GM19455 (cell line): ENCODE data around the gene CPNE4.

Experiments used
- ATAC-seq: cut with Tn5 transposase; IDR thresholded peaks from one replicate; pipeline ENCODE4 v1.9.1; 2021; ENCODE audit not compliant: unreplicated experiment

Gene CPNE4

GRCh38 chr3:131547585-131547984 lies 487.2 kb downstream of the CPNE4 start:
- ATAC-seq: no peak

DNA sequence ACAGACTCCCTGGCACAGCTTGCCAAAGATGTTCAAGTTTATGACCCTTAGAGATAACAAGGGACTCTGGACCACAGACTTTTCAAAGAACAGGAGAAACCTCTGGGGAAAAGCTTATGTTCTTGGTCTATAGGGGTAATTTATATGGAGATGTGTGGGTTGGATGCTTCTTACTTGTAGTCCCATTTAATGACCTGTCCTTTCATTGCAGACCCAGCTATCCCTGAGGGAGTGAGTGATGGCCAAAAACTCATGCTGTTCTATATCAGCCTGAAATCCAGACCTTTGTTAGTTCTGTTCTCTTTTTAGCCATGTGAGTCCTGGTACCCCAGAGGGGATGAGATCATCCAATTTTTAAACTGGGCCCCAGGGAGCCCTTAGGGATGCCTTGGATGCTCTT lies 488.4 kb downstream of the CPNE4 start:
- no peak for ATAC-seq

DNA sequence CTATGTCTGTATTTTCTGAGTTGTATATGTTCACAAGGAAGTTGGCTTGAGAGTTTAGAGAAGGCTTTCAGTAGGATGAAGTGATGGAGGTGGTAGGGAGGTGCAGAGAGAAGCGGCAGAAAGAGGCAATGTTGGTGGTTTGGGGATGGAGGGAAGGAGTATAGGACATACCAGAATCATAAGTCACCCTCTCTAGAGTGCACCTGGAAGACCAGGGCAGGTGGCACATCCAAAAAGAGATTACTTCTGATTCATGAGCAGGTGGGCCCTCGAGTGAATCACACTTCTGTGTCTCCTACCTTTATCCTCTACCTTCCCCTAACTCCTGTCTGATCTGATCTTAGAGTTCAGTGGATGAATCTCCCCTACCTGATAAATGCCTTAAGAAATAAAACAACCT lies 490.3 kb downstream of the CPNE4 start:
- no peak for ATAC-seq

DNA sequence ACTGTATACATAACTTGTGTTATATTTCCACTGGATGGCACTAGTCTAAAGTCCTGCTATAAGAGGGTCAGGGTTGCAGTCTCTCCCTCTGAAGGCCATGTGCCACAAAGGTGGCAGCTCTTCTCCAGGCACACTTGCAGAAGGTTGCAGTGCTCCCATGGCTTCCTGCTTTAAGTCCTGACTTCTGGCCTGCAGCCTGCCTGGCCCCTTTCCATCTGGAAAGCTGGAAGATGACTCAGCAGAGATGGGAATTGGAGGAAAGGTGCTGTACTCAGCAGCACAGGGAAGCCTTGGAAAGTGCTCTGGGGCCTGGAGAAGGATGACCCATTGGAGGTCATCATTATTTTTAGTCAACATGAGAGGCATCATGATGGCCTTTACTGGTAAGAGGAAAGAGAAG lies 491.1 kb downstream of the CPNE4 start:
- ATAC-seq: no peak

- ATAC-seq: no peak
Measured at GRCh38 chr3:131541288-131541687, 493.5 kb downstream of the CPNE4 start.

GRCh38 chr3:131540821-131541220 lies 494.0 kb downstream of the CPNE4 start:
- no peak for ATAC-seq

DNA sequence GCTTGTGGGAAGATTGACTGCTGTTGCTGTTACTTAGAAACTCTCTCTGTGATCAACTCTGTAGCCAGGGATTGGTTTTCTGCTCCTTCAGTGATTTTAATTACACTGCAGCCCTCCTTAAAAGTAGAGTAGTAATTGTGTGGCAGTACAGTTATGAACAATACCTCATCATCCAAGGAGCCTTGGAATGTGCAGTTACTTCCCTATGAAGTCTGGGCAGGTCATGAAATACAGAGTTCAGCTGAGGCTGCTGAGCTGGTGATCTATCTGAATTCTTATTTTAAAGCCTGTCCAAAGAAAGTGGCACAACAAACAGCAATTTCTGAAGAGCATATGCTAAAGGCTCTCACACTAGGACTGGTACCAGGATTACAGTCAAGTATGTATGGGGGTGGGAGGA lies 494.7 kb downstream of the CPNE4 start:
- ATAC-seq: no peak

DNA sequence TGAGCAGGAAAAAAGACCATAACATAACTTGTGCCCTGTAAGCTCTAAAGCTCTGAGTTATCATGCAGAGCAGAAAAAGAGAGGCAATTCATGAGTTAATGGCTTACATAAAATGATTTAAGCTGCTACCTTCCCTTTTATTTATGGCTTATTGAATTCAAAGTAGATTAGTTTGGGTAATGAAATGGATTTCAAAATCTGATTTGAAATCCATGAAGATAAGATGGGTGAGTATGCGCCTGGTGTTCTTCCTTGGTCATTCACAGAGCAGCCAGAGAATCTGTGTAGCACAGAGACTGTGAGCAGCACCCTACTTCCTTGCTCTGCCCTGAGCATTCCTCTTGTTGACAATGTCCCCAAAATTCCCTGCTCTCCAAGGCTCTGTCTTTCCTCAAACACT lies 495.8 kb downstream of the CPNE4 start:
- ATAC-seq: no peak

DNA sequence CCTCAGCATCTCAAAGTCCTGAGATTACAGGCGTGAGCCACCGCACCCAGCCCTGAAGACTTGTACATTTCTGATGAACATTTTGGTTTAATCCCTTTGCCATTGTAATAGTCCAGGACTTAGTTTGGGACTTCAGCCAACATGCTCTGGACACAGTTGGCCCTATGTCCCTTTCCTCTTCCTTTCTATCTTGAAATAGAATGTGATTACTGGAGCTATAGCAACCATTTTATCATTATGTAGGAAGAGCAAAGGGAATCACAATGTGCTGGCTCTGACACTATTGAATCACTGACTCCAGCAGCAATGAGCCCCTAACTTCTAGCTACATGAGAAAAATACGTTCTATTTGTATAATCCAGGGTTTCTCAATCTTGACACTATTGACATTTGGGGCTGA lies 497.3 kb downstream of the CPNE4 start:
- ATAC-seq: no peak

- no peak for ATAC-seq
Measured at GRCh38 chr3:131535596-131535995, 499.2 kb downstream of the CPNE4 start.

DNA sequence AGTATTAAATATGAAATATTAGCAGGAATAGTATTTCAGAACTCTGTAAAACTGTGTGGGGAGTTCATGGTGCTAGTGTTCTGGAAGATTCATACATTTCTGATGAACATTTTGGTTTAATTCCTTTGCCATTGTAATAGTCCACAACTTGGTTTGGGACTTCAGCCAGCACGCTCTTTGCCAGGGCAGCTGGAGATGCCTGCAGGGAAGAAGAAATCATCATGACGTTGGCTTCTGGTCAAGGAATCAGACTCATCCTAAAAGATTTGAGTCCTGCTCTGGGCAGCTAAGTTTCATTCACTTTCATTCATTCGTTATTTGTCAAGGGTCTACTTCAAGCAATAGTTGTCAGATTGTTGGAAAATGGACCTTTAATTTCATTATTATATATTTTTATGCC lies 499.7 kb downstream of the CPNE4 start:
- ATAC-seq: no peak

DNA sequence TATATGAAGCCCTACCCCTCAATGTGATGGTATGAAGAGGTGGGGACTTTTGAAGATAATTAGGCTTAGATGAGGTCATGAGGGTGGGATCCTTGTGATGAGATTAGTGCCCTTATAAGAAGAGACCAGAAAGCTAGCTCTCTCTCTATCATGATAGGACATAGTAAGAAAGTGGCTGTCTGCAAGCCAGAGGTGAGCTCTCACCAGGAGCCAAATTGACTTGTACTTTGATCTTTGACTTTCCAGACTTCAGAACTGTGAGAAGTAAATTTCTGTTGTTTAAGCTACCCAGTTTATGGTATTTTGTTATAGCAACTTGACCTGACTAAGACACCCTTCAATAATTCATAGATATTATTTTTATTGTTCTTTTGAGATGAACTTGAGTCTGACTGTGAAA lies 502.2 kb downstream of the CPNE4 start:
- ATAC-seq: no peak

DNA sequence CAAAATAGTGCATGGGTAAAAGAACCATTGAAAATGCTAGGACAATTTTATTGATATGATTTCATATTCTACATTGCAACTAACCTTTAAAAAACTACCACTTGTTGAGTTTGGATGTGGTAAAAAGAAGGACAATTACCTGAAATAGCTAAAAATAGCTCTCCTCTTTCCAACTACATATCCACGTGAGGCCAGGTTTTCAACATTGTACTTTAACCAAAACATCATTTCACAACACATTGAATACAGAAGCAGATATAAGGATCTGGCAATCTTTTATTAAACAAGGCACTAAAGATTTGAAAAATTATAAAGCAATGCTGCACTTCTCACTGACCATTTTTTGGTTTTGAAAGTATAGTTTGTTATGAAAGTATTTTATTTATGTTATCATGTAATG lies 504.0 kb downstream of the CPNE4 start:
- no peak for ATAC-seq

- ATAC-seq: no peak
Measured at GRCh38 chr3:131530388-131530787, 504.4 kb downstream of the CPNE4 start.

- ATAC-seq: no peak
Measured at GRCh38 chr3:131526801-131527347, 507.9 kb downstream of the CPNE4 start.

- no peak for ATAC-seq
Measured at GRCh38 chr3:131518680-131519079, 516.1 kb downstream of the CPNE4 start.

GRCh38 chr3:131505421-131505820 lies 529.4 kb downstream of the CPNE4 start:
- ATAC-seq: no peak

DNA sequence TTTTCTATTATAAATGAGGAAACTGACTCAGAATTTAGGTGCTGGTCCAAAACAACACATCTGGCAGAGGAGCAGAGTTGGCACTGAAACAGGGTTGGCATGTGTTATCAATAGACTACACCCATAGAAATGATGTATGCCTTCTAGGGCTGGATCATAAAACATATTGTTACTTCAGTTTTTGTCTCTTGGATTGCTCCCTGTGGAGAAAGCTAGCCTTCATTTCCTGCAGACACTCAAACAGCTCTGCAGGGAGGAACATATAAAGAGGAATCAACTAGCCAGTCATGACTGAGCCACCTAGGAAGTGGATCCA lies 531.5 kb downstream of the CPNE4 start:
- ATAC-seq: no peak

- ATAC-seq: peak; percentile 99
Measured at GRCh38 chr3:131502530-131503319, 532.1 kb downstream of the CPNE4 start, which contains the start of gene MRPL3. MRPL3 (minus strand) TSS chr3:131502971; CDS start chr3:131502821, 150 bp downstream.

DNA sequence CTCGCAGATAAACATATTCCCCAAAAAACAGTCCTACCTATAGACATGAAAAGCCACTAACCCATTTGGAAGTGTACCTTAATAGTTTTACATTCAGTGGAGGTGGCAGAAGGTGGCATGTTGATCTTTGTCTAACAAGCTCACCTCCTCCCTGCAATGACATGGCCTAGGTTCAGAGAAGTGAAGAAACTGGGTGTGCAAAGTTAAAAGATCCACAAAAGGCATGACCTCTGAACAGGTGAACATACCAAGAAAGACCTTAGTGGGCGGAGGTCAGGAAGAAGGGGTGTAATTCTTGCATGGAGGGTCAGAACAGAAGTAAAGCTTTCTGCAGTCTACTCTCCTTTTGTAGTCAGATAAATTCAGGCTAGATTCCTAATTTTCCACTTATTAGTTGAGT lies 532.9 kb downstream of the CPNE4 start:
- no peak for ATAC-seq

DNA sequence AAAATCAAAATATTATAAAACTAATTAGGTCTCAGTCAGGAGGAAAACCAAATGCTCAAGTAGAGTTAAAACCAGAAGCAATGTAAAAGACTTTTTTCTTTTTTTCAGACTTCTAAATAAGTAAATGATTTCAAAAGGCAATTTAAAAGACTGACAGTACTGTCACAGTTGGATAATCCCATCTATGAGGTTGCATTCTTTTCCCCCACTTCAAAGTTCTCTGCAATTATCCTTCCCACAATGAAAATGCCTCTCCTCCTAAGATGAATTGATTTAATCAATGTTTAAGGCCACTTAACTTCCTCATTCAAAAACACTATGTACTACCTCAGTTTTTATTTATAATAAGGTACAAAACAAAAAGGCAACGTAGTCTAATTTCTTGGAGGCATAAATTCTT lies 540.1 kb downstream of the CPNE4 start:
- ATAC-seq: no peak

DNA sequence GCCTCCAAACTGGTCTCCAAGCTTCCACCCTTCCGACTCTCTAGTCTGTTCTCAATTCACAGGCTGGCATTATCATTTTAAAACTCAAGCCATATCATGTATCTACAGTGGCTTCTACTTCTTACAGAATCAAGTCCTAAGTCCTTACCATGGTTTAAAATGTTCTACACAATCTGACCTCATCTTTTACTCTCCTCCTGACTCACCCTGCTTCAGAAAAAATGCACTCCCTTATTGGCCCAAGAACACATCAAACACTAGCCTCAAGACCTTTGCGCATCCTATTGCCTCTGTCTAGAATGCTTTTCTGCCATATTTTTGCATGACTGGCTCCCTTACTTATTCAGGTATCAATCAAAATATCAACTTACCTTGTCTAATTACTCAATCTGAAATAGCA lies 543.0 kb downstream of the CPNE4 start:
- no peak for ATAC-seq

DNA sequence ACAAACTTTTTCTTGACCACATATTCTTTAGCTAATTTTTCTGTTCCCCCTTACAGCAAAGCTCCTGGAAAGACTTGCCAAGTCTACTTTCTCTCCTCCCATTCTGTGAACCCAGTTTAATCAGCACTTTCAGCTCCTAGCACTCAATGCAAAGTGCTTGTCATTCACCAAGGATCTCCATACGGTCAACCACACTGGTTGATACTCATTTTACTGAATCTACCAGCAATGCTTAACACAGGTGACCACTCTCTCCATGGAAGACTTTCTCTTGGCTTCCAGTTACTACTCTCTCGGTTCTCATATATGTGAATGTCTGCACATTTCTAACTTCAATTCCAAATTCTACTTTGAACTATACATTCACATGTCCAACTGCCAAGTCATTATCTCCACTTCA lies 543.7 kb downstream of the CPNE4 start:
- no peak for ATAC-seq
